Panc1 (cell line): Measurements from ENCODE around the gene NCLN. TPM values are rescaled to one million over a fixed set of nuclear protein-coding genes. Genes with fewer than 3 reads are reported as not detected.

ENCODE experiments used
- ATAC-seq: fragments of 200-7000 bp; cut with Tn5 transposase; 2 replicates; pipeline ENCODE4 v1.9.1; 2020; ENCODE audit warnings: mild to moderate bottlenecking, moderate library complexity
- BruUV-seq: library from RNA; stranded (reverse); fragments of 400-500 nt; replicated peaks from 2 replicates; lab custom pipeline; 2021; lab: Mats Ljungman, UMichigan
- CTCF ChIA-PET: fragments of 300-600 bp; sonication (Branson Sonifier 250); formaldehyde crosslinking; loops from one replicate; lab custom pipeline; 2022; ENCODE audit warnings: antibody characterized with exemption; lab: Charles Lee
- POLR2A ChIA-PET: fragments of 300-600 bp; sonication (Branson Sonifier 250); formaldehyde crosslinking; loops from one replicate; lab custom pipeline; 2022; ENCODE audit warnings: antibody characterized with exemption; lab: Charles Lee
- DNase-seq: peaks from one replicate; pipeline ENCODE4 v3.0.0-alpha.2; 2010; ENCODE audit warnings: low read depth, low spot score
- H3K27ac ChIP-seq: 2 replicates; pipeline ENCODE4 v1.5.1; 2011; ENCODE audit warnings: mild to moderate bottlenecking, low read length, inconsistent platforms
- H3K27me3 ChIP-seq: fragments of 200-500 bp; sonication (Bioruptor generic); 2 replicates; pipeline ENCODE4 v1.6.0; 2014; ENCODE audit warnings: low read length, inconsistent platforms; ENCODE audit not compliant: control insufficient read depth, insufficient read depth
- H3K36me3 ChIP-seq: fragments of 200-500 bp; sonication (Bioruptor generic); 2 replicates; pipeline ENCODE4 v1.5.1; 2014; ENCODE audit warnings: inconsistent platforms, mild to moderate bottlenecking, low read length, moderate library complexity; ENCODE audit not compliant: control insufficient read depth, insufficient read depth
- H3K4me1 ChIP-seq: 2 replicates; pipeline ENCODE4 v1.5.1; 2011; ENCODE audit warnings: inconsistent platforms, mild to moderate bottlenecking, low read length, moderate library complexity; ENCODE audit not compliant: control insufficient read depth, insufficient read depth
- H3K4me3 ChIP-seq, 2 experiments: 2 replicates each; pipeline ENCODE4 v1.5.1; 2011 to 2012; ENCODE audit warnings: low read depth in 2 of 2, low read length in 2 of 2, mild to moderate bottlenecking in 2 of 2, inconsistent platforms in 1 of 2, moderate library complexity in 1 of 2
- H3K9me3 ChIP-seq: fragments of 200-500 bp; sonication (Bioruptor generic); 2 replicates; pipeline ENCODE4 v1.5.1; 2014; ENCODE audit warnings: low read depth, mild to moderate bottlenecking, inconsistent platforms, low read length, moderate library complexity; ENCODE audit not compliant: control insufficient read depth, insufficient read depth
- CTCF ChIP-seq: fragments of 450-650 bp; IDR thresholded peaks from 2 replicates; pipeline ENCODE4 v1.5.1; 2017; ENCODE audit warnings: mild to moderate bottlenecking
- POLR2AphosphoS5 ChIP-seq: IDR thresholded peaks from 2 replicates; pipeline ENCODE4 v1.6.1; 2012; ENCODE audit warnings: mild to moderate bottlenecking, low read depth, low read length, moderate library complexity
- SIN3A ChIP-seq: IDR thresholded peaks from 2 replicates; pipeline ENCODE4 v1.6.1; 2012; ENCODE audit warnings: low read depth, mild to moderate bottlenecking, low read length, moderate library complexity, borderline replicate concordance; ENCODE audit not compliant: insufficient read depth
- TCF7L2 ChIP-seq: IDR thresholded peaks from 2 replicates; pipeline ENCODE4 v1.6.1; 2011; ENCODE audit warnings: mild to moderate bottlenecking, low read depth, low read length, inconsistent platforms
- in situ Hi-C: cut with HindIII; loops from 2 replicates; pipeline ENCODE4 v1.10.0; 2016; ENCODE audit warnings: low sequenced_read_pairs, low pct_unique_long_range_greater_than_20kb
- intact Hi-C: fragments of 100-400 bp; cut with micrococcal nuclease; formaldehyde crosslinking; loops from one replicate; pipeline ENCODE4 v1.10.0; 2022; ENCODE audit not compliant: unreplicated experiment
- total RNA-seq: library from RNA; stranded (reverse); gene quantifications from one replicate; pipeline ENCODE4 v1.2.1, GENCODE V29; 2021; ENCODE audit not compliant: unreplicated experiment
- TF ChIP-seq, protein P1 (sequence below), 2 experiments: IDR thresholded peaks; 2 replicates each; pipeline ENCODE4 v1.6.1; 2011 to 2012; ENCODE audit warnings: low read depth in 2 of 2, control low read depth in 1 of 2, low read length in 1 of 2, mild to moderate bottlenecking in 1 of 2, moderate library complexity in 1 of 2; ENCODE audit not compliant: insufficient read depth in 1 of 2

Gene NCLN
- total RNA-seq, 1 experiment from 2014 or later, result 132 TPM

DNA sequence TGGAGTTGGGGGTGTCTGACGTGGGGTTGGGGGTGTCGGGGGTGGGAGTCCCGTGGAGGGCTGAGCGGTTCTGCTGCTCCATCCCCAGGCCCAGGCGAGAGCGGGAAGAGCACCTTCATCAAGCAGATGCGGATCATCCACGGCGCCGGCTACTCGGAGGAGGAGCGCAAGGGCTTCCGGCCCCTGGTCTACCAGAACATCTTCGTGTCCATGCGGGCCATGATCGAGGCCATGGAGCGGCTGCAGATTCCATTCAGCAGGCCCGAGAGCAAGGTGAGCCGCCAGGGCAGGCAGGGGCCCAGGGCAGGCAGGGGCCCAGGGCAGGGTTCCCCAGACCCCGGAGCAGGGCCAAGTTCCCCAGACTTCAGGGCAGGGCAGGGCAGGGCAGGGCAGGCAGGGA, 37.2 kb upstream of the NCLN start:
- in situ Hi-C loops (no loop called here), intact Hi-C loops (no loop called here)
- ChIA-PET POLR2A (no interaction called here), CTCF (no interaction called here)
- H3K36me3 ChIP-seq, result no peaks in the 10 kb centered on the region
- no peaks in the 10 kb centered on the region for H3K27me3 ChIP-seq
- no peaks in the 10 kb centered on the region for H3K4me1 ChIP-seq
- ATAC-seq, result no peak
- no peak for DNase-seq
- no peaks in the 10 kb centered on the region for H3K9me3 ChIP-seq
- TF ChIP-seq SIN3A (no peak), CTCF (no peak), TCF7L2 (no peak), POLR2AphosphoS5 (no peak)
- TF ChIP-seq, protein P1, sequence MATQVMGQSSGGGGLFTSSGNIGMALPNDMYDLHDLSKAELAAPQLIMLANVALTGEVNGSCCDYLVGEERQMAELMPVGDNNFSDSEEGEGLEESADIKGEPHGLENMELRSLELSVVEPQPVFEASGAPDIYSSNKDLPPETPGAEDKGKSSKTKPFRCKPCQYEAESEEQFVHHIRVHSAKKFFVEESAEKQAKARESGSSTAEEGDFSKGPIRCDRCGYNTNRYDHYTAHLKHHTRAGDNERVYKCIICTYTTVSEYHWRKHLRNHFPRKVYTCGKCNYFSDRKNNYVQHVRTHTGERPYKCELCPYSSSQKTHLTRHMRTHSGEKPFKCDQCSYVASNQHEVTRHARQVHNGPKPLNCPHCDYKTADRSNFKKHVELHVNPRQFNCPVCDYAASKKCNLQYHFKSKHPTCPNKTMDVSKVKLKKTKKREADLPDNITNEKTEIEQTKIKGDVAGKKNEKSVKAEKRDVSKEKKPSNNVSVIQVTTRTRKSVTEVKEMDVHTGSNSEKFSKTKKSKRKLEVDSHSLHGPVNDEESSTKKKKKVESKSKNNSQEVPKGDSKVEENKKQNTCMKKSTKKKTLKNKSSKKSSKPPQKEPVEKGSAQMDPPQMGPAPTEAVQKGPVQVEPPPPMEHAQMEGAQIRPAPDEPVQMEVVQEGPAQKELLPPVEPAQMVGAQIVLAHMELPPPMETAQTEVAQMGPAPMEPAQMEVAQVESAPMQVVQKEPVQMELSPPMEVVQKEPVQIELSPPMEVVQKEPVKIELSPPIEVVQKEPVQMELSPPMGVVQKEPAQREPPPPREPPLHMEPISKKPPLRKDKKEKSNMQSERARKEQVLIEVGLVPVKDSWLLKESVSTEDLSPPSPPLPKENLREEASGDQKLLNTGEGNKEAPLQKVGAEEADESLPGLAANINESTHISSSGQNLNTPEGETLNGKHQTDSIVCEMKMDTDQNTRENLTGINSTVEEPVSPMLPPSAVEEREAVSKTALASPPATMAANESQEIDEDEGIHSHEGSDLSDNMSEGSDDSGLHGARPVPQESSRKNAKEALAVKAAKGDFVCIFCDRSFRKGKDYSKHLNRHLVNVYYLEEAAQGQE (IDR thresholded peaks at IDR 0.05; ENCODE audit: insufficient read depth in 1 of 2, low read depth in 2 of 2, low read length in 1 of 2), result no peak
- no peak overlapping the region for H3K4me3 ChIP-seq
- H3K27ac ChIP-seq, result no peak overlapping the region
- BruUV-seq, result no TSS peak

DNA sequence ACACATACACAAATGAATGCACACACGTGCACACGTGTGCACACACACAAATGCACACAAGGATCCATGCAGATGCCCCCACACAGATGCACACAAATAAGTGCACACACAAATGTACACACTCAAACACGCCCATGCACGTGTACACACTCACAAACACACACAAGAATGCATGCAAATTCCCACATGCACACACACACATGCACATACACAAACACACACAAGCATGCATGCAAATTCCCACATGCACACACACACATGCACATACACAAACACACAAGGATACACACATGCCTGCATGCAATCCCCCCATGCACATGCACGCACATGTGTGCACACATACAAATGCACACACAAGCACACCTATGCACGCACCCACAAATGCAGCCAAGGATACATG, 36.6 kb upstream of the NCLN start:
- TF ChIP-seq SIN3A (no peak), TCF7L2 (no peak), CTCF (no peak), POLR2AphosphoS5 (no peak)
- TF ChIP-seq, protein P1 (IDR thresholded peaks at IDR 0.05; ENCODE audit: insufficient read depth in 1 of 2, low read depth in 2 of 2, low read length in 1 of 2), result no peak
- Histone ChIP-seq H3K36me3 (no peaks in the 10 kb centered on the region), H3K9me3 (no peaks in the 10 kb centered on the region), H3K27me3 (no peaks in the 10 kb centered on the region), H3K4me1 (no peaks in the 10 kb centered on the region), H3K27ac (no peak overlapping the region), H3K4me3 (no peak overlapping the region)
- ATAC-seq (no peak), DNase-seq (no peak)
- POLR2A ChIA-PET, result no interaction called here
- in situ Hi-C loops, result no loop called here
- CTCF ChIA-PET, result no interaction called here
- no TSS peak for BruUV-seq
- intact Hi-C loops, result no loop called here
